Measurements from ENCODE around the gene ADAM12. TPM values are rescaled to one million over a fixed set of nuclear protein-coding genes. Genes with fewer than 3 reads are reported as not detected.

ADAM12 gene
- polyA plus RNA-seq, 10 donors, result 13.8 to 31.7 (median 20.1) TPM

DNA sequence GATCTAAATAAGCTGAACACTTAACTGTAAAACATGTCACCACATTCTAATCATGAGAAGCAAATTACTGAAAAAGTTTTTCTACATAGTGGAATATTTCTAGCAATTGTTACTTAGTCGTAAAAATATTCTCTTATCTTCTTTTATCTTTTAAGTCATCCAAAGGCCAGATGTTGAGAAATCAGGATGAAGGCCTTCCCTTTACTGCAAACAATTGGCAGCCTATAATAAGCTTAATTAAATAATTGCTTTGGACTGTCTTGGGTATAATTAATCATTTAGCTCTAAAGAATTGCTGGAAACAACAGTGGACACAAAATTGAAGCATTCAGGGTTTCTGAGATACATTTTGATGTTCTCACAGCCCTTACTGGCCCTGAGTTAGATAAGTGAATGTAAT, 265.4 kb downstream of the ADAM12 start:
- peak in 1 of 3 donors; percentile 46 for DNase-seq

DNA sequence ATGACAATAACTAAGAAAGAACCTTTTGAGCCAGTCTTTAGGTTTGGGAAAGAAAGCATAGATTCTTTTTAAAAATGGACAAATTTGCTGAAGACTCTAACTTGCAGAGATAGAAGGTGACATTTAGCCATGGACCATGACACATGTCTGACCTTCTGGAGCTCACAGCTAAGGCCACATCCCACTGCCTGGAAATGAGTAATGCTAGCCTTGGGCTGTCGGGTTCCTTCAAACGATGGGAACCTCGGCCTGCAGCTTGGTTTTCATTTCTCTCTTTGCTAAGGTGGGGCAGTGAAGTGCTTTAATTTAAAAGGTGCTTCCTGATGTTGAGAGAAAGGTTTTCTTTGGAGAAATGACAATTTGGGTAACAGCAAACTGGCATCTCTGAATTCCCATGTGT, 268.7 kb downstream of the ADAM12 start:
- DNase-seq, result no peak

- no peak for DNase-seq
Measured at GRCh38 chr10:126118476-126118875, 269.8 kb downstream of the ADAM12 start.

- no peak for DNase-seq
Measured at GRCh38 chr10:126117196-126117595, 271.1 kb downstream of the ADAM12 start.

DNA sequence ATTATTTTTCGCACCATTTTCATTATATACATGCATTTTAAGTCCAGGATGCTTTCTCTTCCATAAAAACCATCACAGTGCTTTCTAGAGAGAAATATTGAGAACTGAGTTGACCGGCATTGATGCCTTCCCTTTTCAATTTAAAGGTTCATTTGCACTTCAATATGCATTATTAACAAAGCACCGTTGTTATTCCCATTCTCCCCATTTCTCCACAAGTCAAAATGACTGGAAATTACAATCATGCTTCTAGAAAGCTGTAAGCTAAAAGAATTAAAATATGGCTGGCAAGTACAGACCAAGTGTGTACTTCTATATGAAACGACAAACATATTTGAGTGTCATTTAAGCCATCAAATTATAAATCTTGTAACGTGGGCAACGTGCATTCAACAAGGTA, 272.4 kb downstream of the ADAM12 start:
- no peak for DNase-seq

GRCh38 chr10:126114884-126115555, 273.3 kb downstream of the ADAM12 start:
- DNase-seq, result no peak

GRCh38 chr10:126111516-126111915, 276.8 kb downstream of the ADAM12 start:
- DNase-seq, result peak in 1 of 3 donors; percentile 77

- DNase-seq, result peak in 2 of 3 donors; percentile 67 to 88
Measured at GRCh38 chr10:126110489-126111180, 277.6 kb downstream of the ADAM12 start.

DNA sequence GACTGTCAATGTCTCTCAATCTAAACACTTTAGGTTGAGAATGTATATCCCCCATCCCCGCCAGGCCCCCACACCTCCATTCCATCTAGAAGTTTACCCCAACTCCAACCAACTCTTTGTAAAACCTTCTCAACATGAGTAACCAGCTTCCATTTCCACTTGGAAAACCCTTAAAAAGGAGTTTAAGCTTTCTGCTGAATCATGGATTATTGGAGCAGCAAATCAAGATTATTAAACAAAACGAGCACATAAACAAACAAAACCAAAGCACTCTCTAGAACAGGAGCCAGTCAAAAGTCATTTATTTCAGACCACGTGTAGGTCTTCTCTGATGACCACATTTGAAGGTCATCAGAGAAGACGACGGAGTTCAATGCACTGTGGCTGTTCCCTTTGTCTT, 278.4 kb downstream of the ADAM12 start:
- DNase-seq, result no peak

GRCh38 chr10:126108693-126109092, 279.6 kb downstream of the ADAM12 start:
- DNase-seq, result peak in 2 of 3 donors; percentile 72 to 87

- peak in 1 of 3 donors; percentile 50 for DNase-seq
Measured at GRCh38 chr10:126104767-126105166, 283.5 kb downstream of the ADAM12 start.

DNA sequence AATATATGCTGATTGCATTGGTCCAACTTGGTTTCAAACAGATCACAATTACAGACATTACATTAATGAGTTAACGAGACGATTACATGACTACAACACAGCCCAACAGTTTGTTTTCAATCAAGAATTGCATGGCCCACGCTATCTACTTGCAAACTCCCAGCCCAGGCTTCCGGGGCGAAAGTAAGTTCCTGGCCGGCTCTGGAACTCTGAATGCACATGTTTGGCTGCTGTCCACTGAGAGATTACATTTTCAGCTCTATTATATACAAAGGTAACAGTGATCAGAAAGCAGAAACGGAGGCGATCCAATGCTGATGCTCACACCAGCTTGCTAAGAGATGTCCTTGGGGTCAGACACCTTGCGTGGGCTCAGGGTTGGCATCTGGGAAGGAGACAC, 285.6 kb downstream of the ADAM12 start:
- DNase-seq, result peak in 2 of 3 donors; percentile 65 to 88

GRCh38 chr10:126101736-126102135, 286.5 kb downstream of the ADAM12 start:
- DNase-seq, result peak in 1 of 3 donors; percentile 74

GRCh38 chr10:126101325-126101724, 287.0 kb downstream of the ADAM12 start:
- DNase-seq, result no peak

DNA sequence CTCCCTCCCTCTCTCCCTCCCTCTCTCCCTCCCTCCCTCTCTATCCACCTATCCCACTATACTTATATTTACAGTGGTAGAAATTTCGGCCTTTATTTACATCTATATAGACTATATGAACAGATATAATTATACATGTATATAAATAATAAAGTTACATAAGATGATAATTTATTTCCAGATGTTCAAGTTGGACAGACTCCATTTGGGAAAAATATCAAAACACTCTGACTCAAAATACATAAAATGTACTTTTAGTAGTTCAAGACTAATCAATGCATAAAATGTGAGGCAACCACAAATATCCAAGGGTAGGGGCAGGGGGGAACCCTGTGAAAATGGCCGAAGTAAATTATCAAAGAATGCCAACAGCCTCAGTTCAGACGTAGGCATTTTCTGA, 288.9 kb downstream of the ADAM12 start:
- DNase-seq, result peak in 1 of 3 donors; percentile 75

GRCh38 chr10:126098226-126098581, 290.1 kb downstream of the ADAM12 start:
- DNase-seq, result no peak

- DNase-seq, result no peak
Measured at GRCh38 chr10:126097558-126098225, 290.6 kb downstream of the ADAM12 start.

- no peak for DNase-seq
Measured at GRCh38 chr10:126094537-126094936, 293.7 kb downstream of the ADAM12 start.

- no peak for DNase-seq
Measured at GRCh38 chr10:126092366-126093215, 295.7 kb downstream of the ADAM12 start.

DNA sequence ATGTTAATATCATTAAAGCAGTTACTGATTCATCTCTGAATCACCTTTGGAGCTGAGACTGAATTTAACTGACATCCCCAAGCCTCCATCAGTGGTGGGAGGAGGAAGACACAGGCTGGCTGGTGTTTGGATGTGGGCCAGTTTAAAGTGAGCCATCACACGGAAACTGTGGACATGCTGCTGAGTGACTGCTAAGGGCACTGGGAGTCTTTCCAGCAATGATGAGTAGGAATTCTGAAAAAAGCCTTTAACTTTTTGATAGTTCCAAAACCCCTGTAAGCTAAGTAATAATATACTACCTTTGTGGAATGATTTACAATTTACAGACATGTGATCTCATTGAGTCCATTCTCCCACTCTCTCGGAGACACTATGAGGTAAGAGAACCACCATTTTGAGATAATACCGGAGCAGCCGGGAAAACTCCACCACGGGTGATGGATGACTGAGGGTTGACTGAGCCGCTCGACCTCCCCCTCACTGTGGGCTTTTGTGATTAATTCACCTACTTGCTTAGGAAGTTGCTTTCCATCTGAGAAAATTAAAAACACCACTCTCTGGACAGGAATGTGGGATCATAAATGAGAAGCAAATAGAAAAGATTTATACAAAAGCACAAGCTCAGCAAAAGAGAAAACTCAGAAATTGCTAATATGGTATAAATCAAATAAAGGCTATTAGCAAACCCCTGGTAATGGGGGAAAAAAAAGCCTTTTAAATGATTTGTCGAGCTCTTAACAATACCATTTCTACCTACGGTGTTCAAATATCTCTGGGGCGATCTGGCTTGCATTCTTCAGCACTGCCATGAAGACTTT, 297.2 kb downstream of the ADAM12 start:
- peak in 1 of 3 donors; percentile 96 for DNase-seq

- no peak for DNase-seq
Measured at GRCh38 chr10:126090443-126090842, 297.8 kb downstream of the ADAM12 start.

Measured in muscle of back (tissue), 11 donors.